Adipose tissue (tissue), 3 donors: ENCODE data around the gene TMPRSS13. TPM values are rescaled to one million over a fixed set of nuclear protein-coding genes. Genes with fewer than 3 reads are reported as not detected.
"Not testable (repeated sequence)": the region's sequence is repeated elsewhere in the genome, so short reads cannot be mapped to it uniquely, and the experiment has no call there.

Source experiments
- H3K27ac ChIP-seq: one replicate; pipeline ENCODE4 v1.5.1; 2013; ENCODE audit warnings: low read depth, low read length
- WGBS, 3 donors: extraction: QIAGEN DNeasy Blood & Tissue Kit; methylation state at CpG; one replicate each; pipeline ENCODE4 v1.1.7; 2013; 5-methylcytosine and 5-hydroxymethylcytosine counted together
- polyA plus RNA-seq, 3 donors: library from polyadenylated mRNA; stranded (reverse); fragments of 200-250 nt; gene quantifications; one replicate each; pipeline ENCODE4 v1.2.3, GENCODE V29; 2013
- donor health status: healthy with polysubstance abuse.
- donor health status: Bipolar disorder and iron deficiency.
- donor health status: healthy.

The TMPRSS13 gene
- 1 to 10 TPM in 1 of 3 donors, under 1 TPM in 1, not detected in 1; 0.04 to 1.5 TPM for polyA plus RNA-seq

DNA sequence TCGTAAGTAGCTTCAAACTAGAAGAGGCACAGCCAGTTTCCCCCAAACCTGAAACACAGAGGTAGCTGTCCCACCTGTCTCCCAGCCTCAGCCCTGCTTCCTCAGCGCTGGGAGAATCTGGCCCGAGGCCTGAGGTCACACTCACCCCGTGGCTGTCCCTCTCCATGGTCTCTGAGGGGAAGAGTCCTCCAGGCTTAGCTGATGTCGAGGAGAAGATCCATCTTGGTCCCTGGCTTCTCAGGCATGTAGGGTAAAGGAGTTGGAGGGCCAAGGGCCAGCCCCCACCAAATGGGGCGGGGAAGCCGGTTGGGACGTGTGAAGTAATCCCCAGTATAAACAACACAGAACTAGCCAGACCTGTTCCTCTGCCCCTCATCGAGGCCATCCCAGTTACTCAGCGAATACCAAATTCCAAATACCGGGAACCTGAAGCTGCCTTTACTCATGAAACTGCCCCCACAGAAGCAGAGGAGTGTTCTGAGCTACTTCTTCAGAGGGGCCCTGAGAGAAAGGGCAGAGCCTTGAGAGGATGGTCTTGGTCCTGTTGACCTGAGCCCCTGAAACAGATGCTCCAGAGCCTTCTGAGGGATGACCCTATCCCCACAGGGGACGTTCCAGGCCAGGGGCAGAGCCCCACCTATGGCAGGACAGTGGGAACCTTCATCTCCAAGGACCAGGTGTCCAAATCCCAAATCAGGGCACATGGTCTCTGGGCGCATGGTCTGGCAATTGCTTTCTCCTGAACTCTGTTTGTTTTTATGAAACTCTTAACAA, at the start of gene TMPRSS13:
TMPRSS13 (minus strand) TSS at position 261 of the 774 bp plus-strand sequence; CDS start at position 166, 95 bp downstream.
- no peak within 1 kb of the TSS for H3K27ac ChIP-seq
- WGBS, 3 donors: 41 to 78% (median 73%) methylated on average over 13 of the region's 13 CpGs

DNA sequence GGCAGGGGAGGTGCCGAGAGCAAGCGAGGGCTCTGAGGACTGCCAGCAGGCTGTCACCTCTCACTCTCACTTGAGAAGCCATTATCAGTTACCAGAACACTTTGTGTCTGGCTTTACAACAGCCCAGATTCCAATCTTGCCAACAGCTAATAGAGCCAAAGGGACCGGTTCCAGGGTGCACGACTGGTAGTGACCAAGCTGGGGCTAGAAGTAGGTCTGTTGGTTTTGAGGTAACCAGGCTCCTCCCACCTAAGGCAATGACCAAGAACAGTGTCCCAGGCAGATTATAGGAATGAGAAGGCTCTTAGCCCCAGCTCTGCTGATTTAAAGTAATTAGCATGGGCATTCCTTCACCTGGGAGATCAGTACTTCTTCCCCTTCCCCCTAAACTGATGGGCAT, 49.8 kb upstream of the TMPRSS13 start:
- WGBS, 3 donors: 77 to 89% (median 85%) methylated on average over 4 of the region's 4 CpGs
- H3K27ac ChIP-seq: no peak overlapping the region

DNA sequence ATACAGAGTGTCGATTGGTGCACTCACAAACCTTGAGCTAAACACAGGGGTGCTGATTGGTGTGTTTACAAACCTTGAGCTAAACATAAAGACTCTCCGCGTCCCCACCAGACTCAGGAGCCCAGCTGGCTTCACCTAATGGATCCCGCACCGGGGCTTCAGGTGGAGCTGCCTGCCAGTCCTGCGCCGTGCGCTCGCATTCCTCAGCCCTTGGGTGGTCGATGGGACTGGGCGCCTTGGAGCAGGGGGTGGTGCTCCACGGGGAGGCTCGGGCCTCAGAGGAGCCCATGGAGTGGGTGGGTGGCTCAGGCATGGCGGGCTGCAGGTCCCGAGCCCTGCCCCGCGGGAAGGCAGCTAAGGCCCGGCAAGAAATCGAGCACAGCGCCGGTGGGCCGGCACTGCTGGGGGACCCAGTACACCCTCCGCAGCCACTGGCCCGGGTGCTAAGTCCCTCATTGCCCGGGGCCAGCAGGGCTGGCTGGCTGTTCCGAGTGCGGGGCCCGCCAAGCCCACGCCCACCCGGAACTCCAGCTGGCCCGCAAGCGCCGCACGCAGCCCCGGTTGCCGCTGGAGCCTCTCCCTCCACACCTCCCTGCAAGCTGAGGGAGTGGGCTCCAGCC, 49.2 kb upstream of the TMPRSS13 start:
- H3K27ac ChIP-seq: not testable (repeated sequence)
- WGBS, 3 donors: 90 to 98% (median 96%) methylated on average over 18 to 29 of the region's 36 CpGs

DNA sequence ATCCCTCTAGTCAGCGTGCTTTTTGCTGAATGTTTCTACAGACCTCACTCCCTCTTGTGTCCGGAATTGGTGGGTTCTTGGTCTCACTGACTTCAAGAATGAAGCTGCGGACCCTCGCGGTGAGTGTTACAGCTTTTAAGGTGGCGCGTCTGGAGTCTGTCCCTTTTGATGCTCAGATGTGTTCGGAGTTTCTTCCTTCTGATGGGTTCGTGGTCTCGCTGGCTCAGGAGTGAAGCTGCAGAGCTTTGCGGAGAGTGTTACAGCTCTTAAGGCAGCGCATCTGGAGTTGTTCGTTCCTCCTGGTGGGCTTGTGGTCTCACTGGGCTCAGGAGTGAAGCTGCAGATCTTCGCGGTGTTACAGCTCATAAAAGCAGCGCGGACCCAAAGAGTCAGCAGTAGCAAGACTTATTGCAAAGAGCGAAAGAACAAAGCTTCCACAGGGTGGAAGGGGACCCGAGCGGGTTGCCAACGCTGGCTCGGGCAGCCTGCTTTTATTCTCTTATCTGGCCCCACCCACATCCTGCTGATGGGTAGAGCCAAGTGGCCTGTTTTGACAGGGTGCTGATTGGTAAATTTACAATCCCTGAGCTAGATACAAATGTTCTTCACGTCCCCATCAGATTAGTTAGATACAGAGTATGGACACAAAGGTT, 48.5 kb upstream of the TMPRSS13 start:
- 80 to 86% (median 81%) methylated on average over 23 of the region's 23 CpGs for WGBS, 3 donors
- not testable (repeated sequence) for H3K27ac ChIP-seq

DNA sequence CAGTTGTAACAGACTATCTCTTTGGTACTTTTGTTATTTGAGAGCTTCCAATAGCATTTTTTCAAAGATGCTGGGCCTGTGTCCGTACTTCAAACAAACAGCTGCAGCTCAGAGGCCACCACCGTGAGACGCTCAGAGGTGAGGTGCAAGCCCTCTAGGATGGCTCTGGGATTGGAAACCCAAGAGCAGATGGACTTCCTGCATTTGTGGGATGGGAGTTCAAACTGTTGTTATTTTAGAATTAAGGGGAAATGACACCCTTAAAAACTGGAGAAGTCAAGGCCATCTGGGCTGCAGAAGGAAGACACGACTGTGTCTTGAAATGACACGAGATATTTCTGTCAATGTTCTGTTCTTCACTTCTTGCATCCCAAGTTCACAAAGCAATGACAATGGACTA, 47.8 kb upstream of the TMPRSS13 start:
- H3K27ac ChIP-seq: no peak overlapping the region
- WGBS, 3 donors: 53 to 83% (median 54%) methylated on average over 5 of the region's 5 CpGs

DNA sequence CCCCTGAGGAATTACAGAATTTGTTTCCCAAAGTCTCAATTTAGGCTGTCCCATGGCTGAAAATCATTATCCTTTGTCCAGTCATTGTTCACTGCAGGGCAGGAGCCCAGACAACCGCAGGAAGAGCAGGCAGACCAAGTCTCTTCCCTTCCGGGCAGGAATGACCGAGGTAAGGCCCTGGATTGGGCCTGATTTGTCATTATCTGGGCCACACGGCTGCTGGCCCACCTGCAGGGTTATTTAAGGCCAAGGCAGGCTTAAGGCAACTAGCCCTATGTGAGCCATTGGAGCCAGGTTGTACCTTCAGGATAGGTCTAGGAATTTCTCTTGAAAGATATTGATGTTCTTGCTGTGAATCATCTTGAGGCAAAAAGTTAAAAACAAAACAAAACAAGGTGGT, 47.2 kb upstream of the TMPRSS13 start:
- 75 to 86% (median 77%) methylated on average over 4 of the region's 4 CpGs for WGBS, 3 donors
- H3K27ac ChIP-seq: no peak overlapping the region

DNA sequence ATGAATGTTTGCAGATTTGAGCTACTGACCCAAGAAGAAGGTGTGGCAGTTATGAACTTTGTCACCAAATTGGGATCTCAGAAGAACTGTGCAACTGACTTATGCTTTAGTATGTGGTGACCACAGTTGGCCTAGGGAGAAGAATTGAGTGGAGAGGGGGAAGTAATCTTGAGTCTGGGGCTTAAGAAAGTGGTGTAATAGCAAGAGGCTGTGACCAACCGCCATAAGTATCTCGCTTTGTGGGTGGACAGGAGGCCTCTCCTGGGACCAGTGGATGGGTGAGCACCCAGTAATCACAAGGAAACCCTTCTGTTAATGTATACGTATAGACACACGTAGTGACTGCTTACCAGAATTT, 44.3 kb upstream of the TMPRSS13 start:
- no peak overlapping the region for H3K27ac ChIP-seq
- WGBS, 3 donors: 60 to 97% (median 75%) methylated on average over 4 of the region's 4 CpGs

DNA sequence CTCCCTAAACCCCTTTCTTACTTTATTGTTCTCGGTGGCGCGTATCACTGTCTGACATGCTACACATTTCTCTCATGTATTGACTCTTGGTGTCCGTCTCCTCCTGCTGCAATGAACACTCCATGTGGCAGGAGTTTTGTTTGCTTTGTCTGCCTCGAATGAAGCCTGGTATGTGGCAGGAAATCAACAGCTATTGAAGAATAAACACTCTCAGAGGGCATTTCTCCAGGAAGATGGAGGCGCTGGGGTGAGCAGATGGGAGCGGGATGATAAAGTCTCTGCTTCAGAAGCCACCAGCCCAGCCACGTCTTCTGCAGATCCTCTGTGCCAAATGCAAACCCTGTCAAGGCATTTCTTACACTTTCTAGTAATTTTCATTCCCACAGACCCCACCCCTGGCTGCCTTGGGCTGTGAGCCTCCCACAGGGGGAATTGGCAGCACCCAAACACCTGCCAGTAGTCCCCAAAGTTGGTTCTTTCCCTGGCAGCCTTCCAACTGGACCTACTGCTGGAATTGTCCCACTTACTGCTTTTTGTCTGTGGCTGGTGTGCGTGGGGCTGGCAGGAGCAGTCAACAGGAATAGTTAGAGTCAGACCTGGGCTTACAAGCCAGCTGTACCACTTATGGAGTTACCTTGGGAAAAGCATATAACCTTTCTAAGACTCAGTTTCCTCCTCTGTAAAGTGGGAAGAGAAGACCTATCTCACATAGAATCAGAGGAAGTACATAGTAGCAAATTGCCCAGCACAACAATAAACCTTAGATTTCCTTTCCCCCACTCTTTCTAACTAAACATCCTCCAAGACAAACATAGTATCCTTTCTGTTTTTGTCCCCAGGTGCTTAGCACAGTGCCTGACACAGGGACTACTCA, 43.7 kb upstream of the TMPRSS13 start:
- H3K27ac ChIP-seq: no peak overlapping the region
- 19 to 69% (median 64%) methylated on average over 7 to 9 of the region's 9 CpGs for WGBS, 3 donors

DNA sequence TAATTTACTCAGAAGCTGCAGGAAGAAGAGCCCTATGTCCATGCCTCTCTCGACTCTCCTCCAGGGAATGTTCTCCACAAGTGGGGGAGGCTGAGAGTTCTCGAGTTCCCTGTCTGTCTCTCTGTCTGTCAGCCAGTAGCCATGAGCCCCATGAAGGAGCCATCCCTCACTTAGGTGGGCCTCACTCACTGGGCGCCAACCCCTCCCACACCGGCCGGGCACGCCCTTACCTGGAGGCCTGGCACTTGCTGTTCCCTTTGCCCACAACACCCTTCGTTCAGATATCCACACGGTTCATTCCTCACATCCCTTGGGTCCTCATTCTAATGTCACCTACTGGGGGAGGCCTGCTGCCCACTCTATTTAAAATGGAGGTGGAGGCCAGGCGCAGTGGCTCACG, 42.8 kb upstream of the TMPRSS13 start:
- H3K27ac ChIP-seq: no peak overlapping the region
- 92 to 95% (median 92%) methylated on average over 10 of the region's 10 CpGs for WGBS, 3 donors

DNA sequence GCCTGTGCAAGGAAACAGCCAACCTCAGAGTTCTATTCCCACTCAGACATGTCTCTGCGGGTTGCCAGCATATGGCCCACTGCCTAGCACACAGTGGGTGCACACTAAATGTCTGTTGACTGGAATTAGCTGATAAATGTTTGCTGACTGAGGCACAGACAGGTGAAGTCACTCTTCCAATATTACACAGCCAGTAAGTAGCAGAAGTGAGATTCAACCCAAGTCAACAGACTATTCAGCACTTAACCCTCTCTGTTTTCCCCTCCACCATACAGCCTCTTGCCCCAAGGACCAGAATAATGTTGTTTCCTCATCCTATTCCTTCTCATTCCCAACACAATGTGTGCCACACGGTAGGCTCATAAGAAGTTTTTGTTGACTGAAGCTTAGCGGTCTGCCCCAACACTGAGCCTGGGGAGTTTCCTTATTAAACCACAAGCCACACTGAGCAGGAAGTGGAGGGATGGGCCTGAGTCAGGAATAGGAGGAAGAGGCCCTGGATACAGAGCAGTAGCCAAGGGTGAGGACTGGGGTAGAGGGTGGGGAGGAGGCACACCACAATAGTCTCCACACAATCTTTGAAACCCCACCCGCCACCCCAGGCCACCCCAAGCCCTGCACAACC, 41.3 kb upstream of the TMPRSS13 start:
- WGBS, 3 donors: 45 to 83% (median 59%) methylated on average over 4 of the region's 4 CpGs

DNA sequence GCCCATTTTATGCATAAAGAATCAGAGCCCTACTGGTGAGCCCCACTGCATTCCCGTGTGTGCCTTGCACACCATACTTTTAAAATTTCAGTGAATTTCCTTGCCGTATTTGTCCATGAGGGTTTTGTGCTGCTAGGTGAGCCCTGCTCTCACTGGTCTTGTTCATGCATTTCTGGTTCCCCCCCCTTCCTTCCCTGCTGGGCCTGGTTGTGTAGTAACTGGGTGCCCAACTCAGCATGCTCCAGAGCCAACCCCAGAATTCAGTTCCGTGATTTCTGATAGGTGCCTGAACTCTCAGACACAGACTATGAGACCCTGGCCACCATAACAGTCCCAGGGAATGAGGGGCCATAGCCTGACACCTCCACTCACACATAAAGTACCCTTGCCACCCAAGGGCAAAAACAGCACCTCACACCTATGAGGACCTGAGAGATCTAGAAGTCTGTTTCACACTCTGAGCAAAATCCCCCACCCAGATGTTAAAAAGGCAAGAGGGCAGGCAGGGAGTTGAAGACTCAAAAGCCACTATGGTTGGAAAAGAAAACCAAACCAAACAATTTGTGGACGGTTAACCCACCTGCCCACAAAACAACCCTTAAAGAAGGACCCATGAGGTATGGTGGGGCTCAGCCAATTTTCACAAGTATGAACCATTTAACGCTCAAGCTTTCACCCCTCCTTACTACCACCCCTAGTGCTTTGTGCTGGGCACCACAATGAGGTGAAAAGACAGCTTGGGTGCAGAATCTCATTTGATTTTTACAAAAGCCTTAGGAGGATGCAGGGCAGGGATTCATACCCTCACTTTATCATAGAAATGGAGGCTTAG, 40.2 kb upstream of the TMPRSS13 start:
- 90 to 95% (median 94%) methylated on average over 5 of the region's 5 CpGs for WGBS, 3 donors
- no peak overlapping the region for H3K27ac ChIP-seq

More for the DNA sequence above, 41.3 kb upstream of the TMPRSS13 start:
- no peak overlapping the region for H3K27ac ChIP-seq

DNA sequence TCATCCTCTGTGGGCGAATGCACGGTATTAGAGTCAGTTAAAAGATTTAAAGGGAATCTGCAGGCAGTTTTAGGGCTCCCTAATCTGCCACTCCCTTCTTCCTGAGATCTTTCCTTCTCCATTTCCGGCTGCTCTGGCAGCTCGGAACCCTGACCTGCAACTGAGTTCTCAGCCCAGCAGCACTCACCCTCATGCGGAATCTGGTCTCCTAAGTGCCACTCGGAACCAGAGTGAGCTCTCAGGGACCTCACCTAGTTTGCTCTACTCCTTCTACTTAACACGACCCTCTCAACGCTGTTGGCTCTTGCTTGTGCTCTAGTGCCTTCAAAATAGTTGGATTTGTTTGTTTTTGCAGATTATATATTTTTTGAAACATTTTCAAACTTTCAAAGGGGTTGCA, 37.7 kb upstream of the TMPRSS13 start:
- H3K27ac ChIP-seq: no peak overlapping the region
- 75 to 79% (median 78%) methylated on average over 8 of the region's 8 CpGs for WGBS, 3 donors

DNA sequence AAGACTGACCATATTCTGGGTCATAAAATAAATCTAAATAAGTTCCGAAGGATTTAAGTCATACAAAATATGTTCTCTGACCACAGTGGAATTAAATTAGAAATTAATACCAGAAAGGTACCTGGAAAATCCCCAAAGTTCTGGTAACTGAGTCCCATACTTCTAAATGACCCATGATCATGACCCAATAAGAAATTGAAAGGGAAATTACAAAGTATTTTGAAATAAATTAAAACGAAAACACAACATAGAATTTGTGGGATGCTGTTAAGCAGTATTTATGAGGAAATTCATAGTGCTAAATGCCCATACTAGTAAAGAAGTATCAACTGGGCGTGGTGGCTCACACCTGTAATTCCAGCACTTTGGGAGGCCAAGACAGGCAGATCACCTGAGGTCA, 33.6 kb upstream of the TMPRSS13 start:
- WGBS, 3 donors: 92% methylated on average over 3 of the region's 3 CpGs
- H3K27ac ChIP-seq: no peak overlapping the region

DNA sequence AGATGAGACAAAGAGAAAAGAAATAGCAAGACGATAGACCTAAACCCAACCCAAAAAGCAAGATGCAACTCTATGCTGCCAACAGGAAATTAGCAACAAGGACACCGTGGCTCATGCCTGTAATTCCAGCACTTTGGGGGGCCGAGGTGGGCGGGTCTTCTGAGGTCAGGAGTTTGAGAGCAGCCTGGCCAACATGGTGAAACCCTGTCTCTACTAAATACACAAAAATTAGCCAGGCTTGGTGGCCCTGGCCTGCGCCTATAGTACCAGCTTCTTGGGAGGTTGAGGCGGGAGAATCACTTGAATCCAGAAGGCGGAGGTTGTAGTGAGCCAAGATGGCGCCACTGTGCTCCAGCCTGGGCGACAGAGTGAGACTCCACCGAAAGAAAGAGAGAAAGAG, 32.7 kb upstream of the TMPRSS13 start:
- WGBS, 3 donors: 84 to 90% (median 86%) methylated on average over 10 of the region's 10 CpGs
- no peak overlapping the region for H3K27ac ChIP-seq

DNA sequence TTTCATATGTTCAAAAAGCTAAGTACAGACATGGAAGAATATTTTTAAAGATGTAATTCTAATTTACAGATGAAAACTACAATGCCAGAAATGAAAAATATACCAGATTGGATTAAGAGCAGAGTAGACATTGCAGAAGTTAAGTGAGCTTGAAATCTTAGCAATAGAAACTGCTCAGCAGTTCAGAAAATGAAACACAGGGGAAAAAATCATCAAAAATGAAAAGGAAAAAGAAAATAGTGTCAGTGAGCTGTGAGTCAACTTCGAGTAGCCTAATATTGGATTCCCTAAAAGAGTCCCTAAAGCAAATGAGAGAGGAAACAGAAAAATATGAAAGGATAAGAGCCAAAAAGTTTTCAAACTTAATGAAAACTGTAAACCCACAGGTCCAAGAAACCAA, 31.2 kb upstream of the TMPRSS13 start:
- H3K27ac ChIP-seq: no peak overlapping the region
- 71 to 80% (median 77%) methylated on average over 1 of the region's 1 CpG for WGBS, 3 donors

DNA sequence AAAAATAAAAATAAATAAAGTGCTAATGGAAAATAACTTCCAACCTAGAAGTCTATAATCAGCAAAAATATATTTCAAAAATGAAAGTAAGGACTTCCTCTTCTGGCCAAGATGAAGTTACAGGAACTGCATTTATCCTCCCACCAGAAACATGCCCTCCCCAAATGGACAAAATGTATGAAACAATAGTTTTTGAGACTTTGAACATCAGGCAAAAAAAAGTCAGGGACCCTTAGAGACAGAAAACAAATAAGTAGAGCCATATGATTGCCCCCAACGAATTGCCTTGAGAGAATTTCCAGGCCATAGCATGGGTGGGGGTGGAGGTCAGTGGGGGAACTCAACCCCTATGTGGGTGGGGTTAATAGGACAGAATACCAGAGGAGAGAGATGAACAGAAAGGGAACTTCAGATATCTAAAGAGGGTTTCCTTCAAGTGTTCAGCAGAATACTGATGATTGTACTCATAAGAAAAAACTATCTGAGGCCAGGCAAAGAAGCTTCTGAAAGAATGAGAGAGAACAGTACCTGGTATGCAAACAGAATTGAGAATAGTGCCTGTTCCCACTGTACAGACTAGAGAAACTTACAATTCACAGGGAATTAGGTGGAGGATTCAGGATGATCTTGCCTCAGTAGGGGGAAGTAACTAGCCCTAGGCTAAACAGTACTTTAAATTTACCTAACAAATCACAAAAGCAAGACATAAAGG, 30.4 kb upstream of the TMPRSS13 start:
- no peak overlapping the region for H3K27ac ChIP-seq
- 55 to 88% (median 65%) methylated on average over 1 of the region's 1 CpG for WGBS, 3 donors

DNA sequence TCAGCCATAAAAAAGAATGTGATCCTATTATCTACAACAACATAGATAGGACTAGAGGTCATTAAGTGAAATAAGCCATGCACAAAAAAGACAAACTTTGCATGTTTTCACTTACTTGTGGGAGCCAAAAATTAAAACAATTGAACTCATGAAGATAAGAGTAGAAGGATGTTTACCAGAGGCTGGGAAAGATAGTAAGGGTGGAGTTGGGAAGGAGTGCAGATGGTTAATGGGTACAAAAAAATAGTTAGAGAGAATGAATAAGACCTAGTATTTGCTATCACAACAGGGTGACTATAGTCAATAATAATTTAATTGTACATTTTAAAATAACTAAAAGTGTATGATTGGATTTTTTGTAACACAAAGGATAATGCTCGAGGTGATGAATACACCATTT, 29.7 kb upstream of the TMPRSS13 start:
- 94 to 99% (median 97%) methylated on average over 1 of the region's 1 CpG for WGBS, 3 donors
- no peak overlapping the region for H3K27ac ChIP-seq
